SK-N-MC (cell line): ENCODE measurements around the gene LIMK2.

Experiments
- DNase-seq: peaks from one replicate; pipeline ENCODE4 v3.0.0-alpha.2; 2011; ENCODE audit warnings: low read depth, low spot score
- H3K27ac ChIP-seq: fragments of 200-600 bp; sonication (generic); 2 replicates; pipeline ENCODE4 v1.5.1; 2016; ENCODE audit warnings: mixed run types
- H3K36me3 ChIP-seq: fragments of 200-600 bp; sonication (generic); 2 replicates; pipeline ENCODE4 v1.6.1; 2017; ENCODE audit warnings: antibody characterized with exemption, low read length, mixed read lengths; ENCODE audit not compliant: insufficient read depth
- H3K4me3 ChIP-seq: fragments of 200-600 bp; sonication (generic); 2 replicates; pipeline ENCODE4 v1.5.1; 2016
- H3K9ac ChIP-seq: fragments of 200-600 bp; sonication (generic); 2 replicates; pipeline ENCODE4 v1.8.0; 2017; ENCODE audit warnings: mixed run types, mixed read lengths; ENCODE audit not compliant: insufficient read length
- H3K9me3 ChIP-seq: fragments of 200-600 bp; sonication (generic); 2 replicates; pipeline ENCODE4 v1.6.1; 2017; ENCODE audit warnings: low read depth, mild to moderate bottlenecking, antibody characterized with exemption, low read length, moderate library complexity, mixed read lengths
- EZH2 ChIP-seq: fragments of 200-600 bp; sonication (generic); IDR thresholded peaks from one replicate; pipeline ENCODE4 v1.6.1; 2017; ENCODE audit warnings: antibody characterized with exemption
- FOXP2 ChIP-seq: optimal IDR thresholded peaks from 2 replicates; pipeline ENCODE3; 2011; ENCODE audit warnings: mild to moderate bottlenecking, moderate library complexity; ENCODE audit not compliant: insufficient read depth; ENCODE audit errors: extremely low read length, control extremely low read depth
- POLR2AphosphoS5 ChIP-seq: IDR thresholded peaks from 2 replicates; pipeline ENCODE4 v1.6.1; 2012; ENCODE audit warnings: mild to moderate bottlenecking, low read depth, low read length, borderline replicate concordance

LIMK2 gene

DNA sequence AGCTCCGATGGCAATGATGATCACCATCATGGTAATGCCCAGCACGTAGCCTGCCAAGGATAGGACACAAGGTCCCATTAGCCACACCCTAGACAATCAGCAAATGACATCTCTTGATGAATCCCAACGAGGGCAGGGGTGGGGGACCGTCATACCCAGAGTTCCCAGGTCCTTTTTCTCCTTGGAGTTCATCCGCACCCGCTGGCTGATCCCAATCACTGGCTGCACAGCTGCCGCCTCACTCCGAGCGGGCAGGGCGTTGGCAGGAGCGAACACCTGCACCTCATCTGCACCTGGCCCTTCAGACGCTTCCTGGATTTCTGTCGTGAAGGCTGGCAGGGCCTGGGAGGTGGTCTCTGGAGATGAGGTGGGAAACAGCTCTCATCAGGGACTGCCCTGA is 77.2 kb downstream of the LIMK2 start:
- Histone ChIP-seq H3K9ac (no peak overlapping the region), H3K27ac (no peak overlapping the region), H3K9me3 (no peaks in the 10 kb centered on the region), H3K4me3 (no peak overlapping the region), H3K36me3 (no peaks in the 10 kb centered on the region)
- no peak for DNase-seq
- no peak for TF ChIP-seq FOXP2
- no peak for TF ChIP-seq POLR2AphosphoS5
- TF ChIP-seq EZH2: no peak

DNA sequence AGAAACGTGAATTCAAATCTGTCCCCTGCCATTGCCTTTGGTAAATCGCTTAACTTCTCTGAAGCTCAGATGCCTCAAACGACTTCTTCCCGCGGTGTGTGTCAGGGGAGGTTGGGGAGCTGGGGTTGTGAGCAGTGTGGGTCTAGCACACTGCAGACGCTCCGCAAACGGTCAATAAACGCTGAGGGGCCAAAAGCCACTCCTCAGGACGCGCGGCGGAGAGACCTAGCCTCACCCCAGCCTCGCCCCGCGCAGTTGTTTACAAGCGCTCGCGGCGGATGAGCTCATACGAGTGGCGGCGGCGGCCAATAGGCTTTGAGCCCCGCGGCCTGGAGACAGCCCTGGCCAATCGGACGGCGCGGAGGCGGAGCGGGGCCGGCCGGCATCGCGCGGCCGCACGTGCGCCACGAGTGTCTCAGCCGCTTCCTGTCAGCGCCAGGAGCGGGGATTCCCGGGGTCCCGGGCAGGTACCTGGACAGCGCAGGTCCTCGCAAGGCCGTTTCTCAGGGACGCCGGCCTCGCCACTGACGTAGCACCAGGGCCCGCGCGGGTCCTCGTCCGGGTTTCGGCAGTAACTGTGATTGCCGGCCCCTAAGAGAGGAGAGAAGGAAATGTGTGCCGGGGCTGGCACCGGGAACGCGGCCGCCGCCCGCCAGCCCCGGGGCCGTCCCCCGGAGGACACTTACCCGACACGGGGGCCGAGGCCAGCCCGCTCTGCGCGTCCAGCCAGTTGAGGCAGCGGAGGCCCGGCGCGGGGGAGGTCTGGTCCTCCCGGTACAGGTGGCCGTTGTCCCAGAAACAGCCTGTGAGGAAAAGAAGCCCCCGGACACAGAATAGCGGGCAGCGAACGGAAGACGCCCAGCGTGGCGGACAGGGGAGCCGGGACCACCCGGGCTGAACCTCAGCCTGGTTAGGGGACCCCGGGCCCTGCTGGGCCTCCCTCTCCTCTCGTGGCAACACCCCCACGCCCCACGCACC is 78.7 kb downstream of the LIMK2 start:
- TF ChIP-seq EZH2 (no peak), POLR2AphosphoS5 (peak; percentile 26; the same call in 1 of the 2 replicates), FOXP2 (peak; percentile 89)
- no peaks in the 10 kb centered on the region for H3K9me3 ChIP-seq
- no peak for DNase-seq
- H3K4me3 ChIP-seq: peak overlapping the region; percentile 84
- no peaks in the 10 kb centered on the region for H3K36me3 ChIP-seq
- peak overlapping the region; percentile 60 for H3K9ac ChIP-seq
- H3K27ac ChIP-seq: no peak overlapping the region

DNA sequence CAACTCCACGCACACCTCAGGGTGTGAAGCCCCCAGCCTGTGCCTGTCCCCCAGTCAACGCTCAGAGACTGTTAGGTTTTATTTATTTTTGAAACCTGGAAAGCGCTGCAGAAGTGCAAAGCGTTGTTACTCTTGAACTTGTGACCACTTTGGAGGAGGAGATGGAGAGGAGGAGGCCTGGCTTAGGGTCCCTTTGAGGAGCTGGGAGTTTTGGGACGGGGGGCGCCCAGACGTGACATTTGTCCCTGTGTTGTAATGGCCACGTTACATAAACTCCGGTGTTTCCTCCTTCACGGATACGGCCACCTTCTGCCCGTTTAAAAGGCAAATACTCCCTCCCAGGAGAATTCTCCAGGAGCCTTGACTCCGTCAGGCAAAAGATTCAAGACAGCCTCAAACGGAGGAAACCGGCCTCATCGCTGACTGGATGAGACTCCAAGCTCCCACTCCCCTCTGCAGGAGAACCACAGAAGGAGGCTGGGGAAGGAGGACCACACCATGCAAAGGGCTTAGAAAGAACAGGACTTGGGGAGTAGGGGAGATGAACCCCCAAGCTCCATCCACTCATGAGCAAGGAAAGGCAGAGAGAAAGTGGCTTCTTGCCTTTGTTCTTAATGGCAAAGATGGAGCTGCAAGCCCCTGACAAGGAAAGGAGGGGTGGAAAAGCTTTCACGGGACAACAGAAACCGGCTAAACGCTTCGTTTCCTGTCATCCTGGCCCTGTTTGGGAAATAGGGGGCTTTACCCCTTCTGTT is 79.6 kb downstream of the LIMK2 start:
- Histone ChIP-seq H3K9ac (no peak overlapping the region), H3K9me3 (no peaks in the 10 kb centered on the region), H3K36me3 (no peaks in the 10 kb centered on the region), H3K27ac (no peak overlapping the region), H3K4me3 (peak overlapping the region; percentile 69)
- no peak for DNase-seq
- TF ChIP-seq FOXP2 (no peak), EZH2 (no peak), POLR2AphosphoS5 (no peak)

DNA sequence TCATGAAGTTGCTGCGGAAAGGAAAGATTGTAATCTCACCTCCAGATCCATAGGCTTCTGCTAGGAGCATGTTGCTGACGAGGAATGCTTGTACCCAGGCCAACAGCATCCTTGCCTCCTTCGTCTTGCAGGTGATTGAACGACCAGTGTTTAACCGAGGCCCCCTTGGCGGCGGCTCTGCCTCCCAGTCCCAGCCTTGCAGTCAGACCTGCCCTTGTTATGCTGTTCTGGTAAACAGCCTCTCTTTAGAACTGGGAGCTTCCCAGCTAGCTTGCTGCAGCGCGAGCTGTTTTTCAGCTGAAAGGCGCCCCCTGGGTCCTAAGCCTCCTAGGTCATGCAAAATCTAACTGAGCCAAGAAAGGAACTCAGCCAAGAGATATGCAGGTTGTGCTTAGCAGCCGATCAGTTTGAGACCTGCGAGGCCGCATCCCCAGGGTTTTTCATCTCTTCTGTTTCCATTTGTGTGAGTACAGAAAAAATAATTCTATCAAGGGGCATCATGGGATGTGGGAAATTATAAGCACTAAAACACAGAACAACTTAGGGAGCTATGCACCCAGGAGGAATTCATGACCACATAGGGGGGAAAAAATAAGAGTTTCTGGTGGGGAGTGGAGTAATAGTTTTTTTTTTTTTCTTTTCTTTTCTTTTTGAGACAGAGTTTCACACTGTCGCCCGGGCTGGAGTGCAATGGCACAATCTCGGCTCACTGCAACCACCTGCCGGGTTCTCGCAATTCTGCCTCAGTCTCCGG is 80.3 kb downstream of the LIMK2 start, which contains the start of gene PIK3IP1:
Gene PIK3IP1, minus strand, starts transcription at position 253 of the 754 bp plus-strand sequence. Its CDS starts 144 bp downstream, at position 109.
- no peak within 1 kb of the TSS for H3K27ac ChIP-seq
- H3K9ac ChIP-seq: no peak within 1 kb of the TSS
- no peaks in the 10 kb centered on the region for H3K36me3 ChIP-seq
- H3K4me3 ChIP-seq: peak within 1 kb of the TSS; percentile 69
- TF ChIP-seq EZH2: no peak
- TF ChIP-seq FOXP2: no peak
- TF ChIP-seq POLR2AphosphoS5: no peak
- H3K9me3 ChIP-seq: no peaks in the 10 kb centered on the region
- peak; percentile 28 for DNase-seq

DNA sequence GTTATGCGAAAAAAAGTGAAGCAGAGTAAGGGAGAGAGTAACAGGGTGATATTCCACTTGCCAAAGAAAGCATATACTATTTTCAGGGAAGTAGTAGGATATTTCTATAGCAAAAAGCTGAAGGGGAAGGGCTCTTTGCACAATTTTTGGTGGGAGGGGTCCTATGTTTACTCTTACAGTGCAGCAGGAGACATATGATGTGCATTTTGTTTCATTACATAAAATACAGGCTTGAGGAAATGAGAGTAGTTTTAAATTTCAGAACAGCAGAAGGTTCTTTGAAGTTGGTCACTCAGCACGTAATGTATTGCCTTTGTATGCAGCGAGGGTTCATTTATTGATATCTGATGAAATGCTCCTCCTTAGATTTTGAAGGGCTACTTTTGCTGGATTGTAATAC is 83.3 kb downstream of the LIMK2 start:
- TF ChIP-seq FOXP2 (no peak), EZH2 (no peak), POLR2AphosphoS5 (no peak)
- Histone ChIP-seq H3K9me3 (no peaks in the 10 kb centered on the region), H3K27ac (no peak overlapping the region), H3K36me3 (no peaks in the 10 kb centered on the region), H3K9ac (no peak overlapping the region), H3K4me3 (no peak overlapping the region)
- DNase-seq: no peak

DNA sequence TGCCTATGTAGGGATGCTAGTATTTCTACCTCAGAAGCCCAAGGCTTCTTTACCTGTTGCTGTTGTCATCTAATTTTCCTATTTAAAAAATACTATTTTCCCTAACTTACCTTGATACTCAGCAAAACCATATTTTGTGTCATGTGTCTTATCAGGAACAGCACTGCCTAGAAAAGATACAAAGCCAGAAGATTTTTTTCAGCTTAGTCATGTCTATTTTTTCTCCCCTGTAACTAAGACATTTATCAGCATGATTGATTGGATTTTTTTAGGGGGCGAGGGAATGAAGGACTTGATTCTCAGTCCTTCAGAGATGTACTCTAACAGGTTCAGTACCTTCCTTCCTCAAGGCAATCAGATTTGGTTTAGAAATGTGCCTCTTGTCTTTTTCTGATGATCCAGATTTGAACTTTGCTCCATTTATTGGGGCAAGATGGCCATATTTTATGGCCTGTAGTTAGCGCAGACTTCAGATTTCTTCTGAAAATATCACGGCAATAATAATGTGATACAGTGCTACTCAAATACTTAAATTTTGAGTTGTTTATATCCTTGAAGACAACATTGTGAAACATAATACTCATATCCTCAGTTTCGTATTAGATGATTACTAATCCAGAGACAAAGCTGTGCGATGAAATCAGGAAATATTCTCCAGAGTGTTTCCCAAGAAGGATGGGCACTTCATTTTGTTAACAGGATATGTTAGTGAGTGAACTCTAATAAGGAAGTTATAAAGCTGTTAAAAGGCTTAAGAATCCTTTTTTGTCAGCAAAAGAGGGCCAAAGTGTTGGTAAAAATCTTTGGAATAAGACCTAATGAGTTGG is 83.9 kb downstream of the LIMK2 start:
- DNase-seq: no peak
- no peaks in the 10 kb centered on the region for H3K36me3 ChIP-seq
- TF ChIP-seq POLR2AphosphoS5: no peak
- no peak for TF ChIP-seq FOXP2
- TF ChIP-seq EZH2: no peak
- H3K9ac ChIP-seq: peak overlapping the region; percentile 29
- no peak overlapping the region for H3K4me3 ChIP-seq
- no peak overlapping the region for H3K27ac ChIP-seq
- H3K9me3 ChIP-seq: no peaks in the 10 kb centered on the region

DNA sequence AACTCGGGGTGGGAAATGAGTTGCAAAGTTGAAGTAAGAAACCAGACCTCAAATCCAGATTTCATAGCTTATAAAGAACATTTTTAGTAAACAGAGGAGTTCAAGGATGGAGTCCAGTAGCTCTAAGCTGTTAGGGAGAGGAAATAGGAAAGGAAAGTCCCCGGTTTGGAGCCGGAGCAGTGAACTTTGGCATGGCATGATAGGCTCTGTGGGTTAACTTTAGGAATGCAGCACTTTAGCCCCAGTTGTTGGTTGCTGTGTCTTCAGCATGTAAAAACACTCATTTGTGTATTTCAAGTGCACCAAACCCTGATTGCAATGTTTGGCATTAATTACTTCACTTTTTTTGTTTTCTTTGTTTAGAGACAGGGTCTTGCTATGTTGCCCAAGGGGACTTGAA is 88.8 kb downstream of the LIMK2 start:
- no peak overlapping the region for H3K4me3 ChIP-seq

DNA sequence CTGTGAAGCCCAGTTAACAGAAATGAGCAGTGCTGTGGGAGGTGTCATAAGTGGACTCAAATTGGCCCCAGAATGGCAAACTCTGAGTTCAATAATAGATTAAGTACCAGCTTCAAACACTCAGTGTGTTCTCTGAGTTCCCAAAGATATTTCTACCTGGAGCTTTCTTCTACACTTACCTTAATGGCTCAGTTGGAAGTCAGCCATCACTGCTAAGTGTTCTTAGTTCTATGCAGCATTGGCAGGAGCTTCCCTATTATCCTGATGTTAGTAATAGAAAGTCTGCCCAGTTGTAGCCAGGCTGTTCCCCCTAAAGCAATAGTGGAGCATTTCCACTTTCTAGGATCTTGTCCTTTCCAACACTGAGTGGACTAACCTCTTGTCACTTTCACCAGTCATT is 89.9 kb downstream of the LIMK2 start:
- Histone ChIP-seq H3K27ac (no peak overlapping the region), H3K9me3 (no peaks in the 10 kb centered on the region), H3K4me3 (no peak overlapping the region), H3K36me3 (no peaks in the 10 kb centered on the region), H3K9ac (no peak overlapping the region)
- TF ChIP-seq EZH2 (no peak), FOXP2 (no peak), POLR2AphosphoS5 (no peak)
- DNase-seq: no peak

More for the DNA sequence above, 88.8 kb downstream of the LIMK2 start:
- H3K27ac ChIP-seq: no peak overlapping the region
- H3K9me3 ChIP-seq: no peaks in the 10 kb centered on the region
- no peak for DNase-seq
- no peak for TF ChIP-seq FOXP2
- TF ChIP-seq POLR2AphosphoS5: no peak
- no peak for TF ChIP-seq EZH2
- H3K36me3 ChIP-seq: no peaks in the 10 kb centered on the region
- H3K9ac ChIP-seq: no peak overlapping the region
